Measurements from ENCODE around the gene PXDN.

Gene PXDN

GRCh38 chr2:1586923-1587840 is 157.1 kb downstream of the PXDN start:
- no peak overlapping the region for H3K4me3 ChIP-seq (ENCODE audit: low read depth, low read length)
- no peak for DNase-seq (ENCODE audit: low read depth)
- TF ChIP-seq CTCF (conservative IDR thresholded peaks at IDR 0.05; ENCODE audit: low read depth, low read length): no peak

- no peak for DNase-seq (ENCODE audit: low read depth)
- no peak overlapping the region for H3K4me3 ChIP-seq (ENCODE audit: low read depth, low read length)
- TF ChIP-seq CTCF (conservative IDR thresholded peaks at IDR 0.05; ENCODE audit: low read depth, low read length): no peak
These were observed 157.9 kb downstream of the PXDN start for GRCh38 chr2:1586251-1586922.

GRCh38 chr2:1585635-1586034 is 158.7 kb downstream of the PXDN start:
- TF ChIP-seq CTCF (conservative IDR thresholded peaks at IDR 0.05; ENCODE audit: low read depth, low read length): no peak
- no peak for DNase-seq (ENCODE audit: low read depth)
- H3K4me3 ChIP-seq (ENCODE audit: low read depth, low read length): no peak overlapping the region

- peak; percentile 57 for TF ChIP-seq CTCF (conservative IDR thresholded peaks at IDR 0.05; ENCODE audit: low read depth, low read length)
- DNase-seq (ENCODE audit: low read depth): peak; percentile 56
- H3K4me3 ChIP-seq (ENCODE audit: low read depth, low read length): no peak overlapping the region
These were observed 159.4 kb downstream of the PXDN start for GRCh38 chr2:1584691-1585485.

- TF ChIP-seq CTCF (conservative IDR thresholded peaks at IDR 0.05; ENCODE audit: low read depth, low read length): no peak
- no peak overlapping the region for H3K4me3 ChIP-seq (ENCODE audit: low read depth, low read length)
- no peak for DNase-seq (ENCODE audit: low read depth)
These were observed 160.2 kb downstream of the PXDN start for GRCh38 chr2:1584051-1584531.

- no peak for DNase-seq (ENCODE audit: low read depth)
- H3K4me3 ChIP-seq (ENCODE audit: low read depth, low read length): no peak overlapping the region
- no peak for TF ChIP-seq CTCF (conservative IDR thresholded peaks at IDR 0.05; ENCODE audit: low read depth, low read length)
These were observed 161.4 kb downstream of the PXDN start for GRCh38 chr2:1582891-1583341.

Data from choroid plexus epithelial cell (primary cell).